RWPE2 (cell line): ENCODE data around the gene CCDC91.

Experiments used
- ATAC-seq: fragments of 200-7000 bp; cut with Tn5 transposase; 3 replicates; pipeline ENCODE4 v1.9.1; 2021; ENCODE audit warnings: low read depth
- DNase-seq: peaks from one replicate; pipeline ENCODE4 v3.0.0-alpha.2; 2020; ENCODE audit warnings: low spot score
- H3K27ac ChIP-seq: fragments of 450-650 bp; 2 replicates; pipeline ENCODE4 v1.5.1; 2017; ENCODE audit warnings: mild to moderate bottlenecking; ENCODE audit not compliant: poor library complexity, severe bottlenecking
- H3K27me3 ChIP-seq: fragments of 250-450 bp; sonication (Bioruptor Pico); 2 replicates; pipeline ENCODE4 v1.5.1; 2021; ENCODE audit warnings: mild to moderate bottlenecking, moderate library complexity; ENCODE audit not compliant: insufficient read depth, poor library complexity, severe bottlenecking
- H3K36me3 ChIP-seq: fragments of 250-450 bp; sonication (Bioruptor Pico); 2 replicates; pipeline ENCODE4 v1.5.1; 2020; ENCODE audit warnings: low read depth, mild to moderate bottlenecking, moderate library complexity
- H3K4me1 ChIP-seq: fragments of 250-450 bp; sonication (Bioruptor Pico); 2 replicates; pipeline ENCODE4 v1.5.1; 2021; ENCODE audit warnings: mild to moderate bottlenecking, moderate library complexity; ENCODE audit not compliant: insufficient read depth, poor library complexity, severe bottlenecking
- H3K4me3 ChIP-seq: fragments of 250-450 bp; sonication (Bioruptor Pico); 2 replicates; pipeline ENCODE4 v1.5.1; 2021; ENCODE audit warnings: mild to moderate bottlenecking, moderate library complexity; ENCODE audit not compliant: severe bottlenecking
- H3K9me3 ChIP-seq: fragments of 250-450 bp; sonication (Bioruptor Pico); 2 replicates; pipeline ENCODE4 v1.5.1; 2021; ENCODE audit warnings: mild to moderate bottlenecking, moderate library complexity; ENCODE audit not compliant: severe bottlenecking
- CTCF ChIP-seq: fragments of 450-650 bp; IDR thresholded peaks from one replicate; pipeline ENCODE4 v1.5.1; 2017; ENCODE audit warnings: mild to moderate bottlenecking, moderate library complexity; ENCODE audit not compliant: poor library complexity, severe bottlenecking

The CCDC91 gene

GRCh38 chr12:28173440-28173839, 16.8 kb upstream of the CCDC91 start:
- DNase-seq (no peak), ATAC-seq (no peak)
- Histone ChIP-seq H3K36me3 (no peaks in the 10 kb centered on the region), H3K27me3 (no peaks in the 10 kb centered on the region), H3K9me3 (no peaks in the 10 kb centered on the region), H3K4me1 (peaks cover 12% of the 10 kb centered on the region), H3K4me3 (no peak overlapping the region), H3K27ac (no peak overlapping the region)
- TF ChIP-seq CTCF, result no peak

GRCh38 chr12:28175098-28175589, 15.1 kb upstream of the CCDC91 start:
- Histone ChIP-seq H3K9me3 (no peaks in the 10 kb centered on the region), H3K4me1 (peaks cover 12% of the 10 kb centered on the region), H3K4me3 (no peak overlapping the region), H3K27ac (no peak overlapping the region), H3K27me3 (no peaks in the 10 kb centered on the region), H3K36me3 (no peaks in the 10 kb centered on the region)
- ATAC-seq, result no peak
- TF ChIP-seq CTCF, result no peak
- no peak for DNase-seq

- Histone ChIP-seq H3K4me1 (peaks cover 10% of the 10 kb centered on the region), H3K4me3 (no peak overlapping the region), H3K9me3 (no peaks in the 10 kb centered on the region), H3K36me3 (no peaks in the 10 kb centered on the region), H3K27ac (no peak overlapping the region), H3K27me3 (no peaks in the 10 kb centered on the region)
- ATAC-seq (no peak), DNase-seq (no peak)
- no peak for TF ChIP-seq CTCF
Observed at GRCh38 chr12:28176295-28176694, 14.0 kb upstream of the CCDC91 start.

- H3K4me3 ChIP-seq, result no peak overlapping the region
- H3K27ac ChIP-seq, result no peak overlapping the region
- peaks cover under 1% of the 10 kb centered on the region for H3K4me1 ChIP-seq
- TF ChIP-seq CTCF, result no peak
- ATAC-seq, result no peak
- no peaks in the 10 kb centered on the region for H3K9me3 ChIP-seq
- H3K36me3 ChIP-seq, result no peaks in the 10 kb centered on the region
- no peaks in the 10 kb centered on the region for H3K27me3 ChIP-seq
- DNase-seq, result no peak
Observed at GRCh38 chr12:28177461-28177860, 12.8 kb upstream of the CCDC91 start.

- Histone ChIP-seq H3K27me3 (no peaks in the 10 kb centered on the region), H3K27ac (no peak overlapping the region), H3K36me3 (no peaks in the 10 kb centered on the region), H3K9me3 (no peaks in the 10 kb centered on the region), H3K4me3 (no peak overlapping the region), H3K4me1 (no peaks in the 10 kb centered on the region)
- no peak for DNase-seq
- ATAC-seq, result no peak
- TF ChIP-seq CTCF, result no peak
Observed at GRCh38 chr12:28177905-28178304, 12.4 kb upstream of the CCDC91 start.
